ENCODE data around the gene ATF5.

ATF5 gene

DNA sequence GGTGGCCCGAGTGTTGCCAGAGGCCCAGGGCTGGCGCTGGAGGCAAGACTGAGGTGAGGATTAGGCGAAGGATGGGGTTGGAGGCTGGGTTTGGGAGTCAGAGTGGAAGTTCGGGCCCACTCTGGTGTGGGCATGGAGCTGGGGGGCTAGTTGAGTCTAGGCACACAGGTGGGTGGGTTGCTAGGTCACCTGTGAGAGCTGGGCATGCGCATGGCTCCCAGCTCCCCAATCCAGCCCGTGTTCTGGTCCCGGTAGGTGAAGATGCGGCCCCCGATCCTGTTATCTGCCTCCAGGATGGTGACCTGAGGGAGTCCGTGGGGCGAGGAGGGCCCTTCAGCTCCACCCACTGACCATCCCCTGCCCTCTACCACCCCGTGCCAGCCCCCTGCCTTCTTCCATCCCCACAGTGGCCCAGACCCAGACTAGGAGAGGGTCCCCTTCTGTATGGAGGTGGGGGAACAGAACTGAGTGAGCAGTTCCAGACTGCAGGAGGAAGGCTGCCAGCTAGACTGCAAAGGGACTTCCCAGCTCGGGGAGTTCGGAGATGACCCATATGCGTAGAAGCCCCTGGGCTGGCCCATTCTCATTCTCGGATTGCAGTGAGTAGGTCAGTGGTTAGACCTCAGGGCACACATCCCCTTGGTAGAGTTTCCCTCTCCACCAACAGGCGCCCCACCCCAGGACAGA, 34.0 kb upstream of the ATF5 start:
- 91 to 94% methylated on average over 12 to 15 of the region's 17 CpGs for WGBS, 2 experiments (ENCODE audit: insufficient coverage in 2 of 2)
- no peak overlapping the region for H3K27ac ChIP-seq (ENCODE audit: low read depth, low read length, severe bottlenecking)
- H3K9me3 ChIP-seq (ENCODE audit: control insufficient read depth, low read length): no peaks in the 10 kb centered on the region
- H3K4me1 ChIP-seq (ENCODE audit: control insufficient read depth, insufficient read depth, low read length, poor library complexity, severe bottlenecking): peaks cover 7% of the 10 kb centered on the region
- H3K36me3 ChIP-seq (ENCODE audit: control insufficient read depth, insufficient read depth, low read length): no peaks in the 10 kb centered on the region
- H3K4me3 ChIP-seq (ENCODE audit: extremely low read depth, insufficient read depth, low read length, poor library complexity, severe bottlenecking): no peak overlapping the region

DNA sequence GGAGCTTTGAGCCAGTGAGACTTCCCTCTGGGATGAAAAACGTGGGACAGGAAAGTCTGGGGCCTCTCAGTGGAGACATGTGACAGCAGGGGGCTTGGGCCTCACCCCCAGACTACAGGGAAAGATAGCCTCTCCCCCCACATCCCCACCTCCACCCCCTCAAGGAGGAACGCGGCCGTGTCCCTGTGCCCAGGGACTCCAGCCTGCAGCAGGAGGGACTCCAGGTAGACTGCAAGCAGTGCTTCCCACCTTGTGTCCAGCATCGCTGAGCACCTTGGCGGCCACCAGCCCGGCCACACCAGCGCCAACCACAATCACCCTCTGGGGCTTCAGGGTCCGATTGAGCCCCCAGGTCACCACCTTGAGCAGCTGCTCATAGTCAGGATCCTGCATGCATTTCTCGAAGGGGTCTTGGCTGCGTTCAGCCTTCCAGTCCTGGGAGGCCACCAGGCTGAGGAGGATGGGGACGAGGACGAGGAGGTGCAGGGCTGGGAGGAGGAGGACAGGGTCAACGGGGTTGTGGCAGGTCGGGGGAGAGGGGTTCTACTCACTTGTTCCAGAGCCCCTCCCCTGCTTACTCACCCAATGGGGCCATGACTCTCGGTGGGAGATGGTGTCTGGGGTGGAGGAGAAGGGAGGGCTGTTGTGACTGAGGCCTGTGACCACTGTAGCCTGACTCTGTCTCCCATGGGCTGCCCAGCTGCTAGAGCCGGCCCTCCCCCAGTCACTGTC, 33.3 kb upstream of the ATF5 start:
- H3K9me3 ChIP-seq (ENCODE audit: control insufficient read depth, low read length): no peaks in the 10 kb centered on the region
- H3K4me1 ChIP-seq (ENCODE audit: control insufficient read depth, insufficient read depth, low read length, poor library complexity, severe bottlenecking): peaks cover 5% of the 10 kb centered on the region
- no peaks in the 10 kb centered on the region for H3K36me3 ChIP-seq (ENCODE audit: control insufficient read depth, insufficient read depth, low read length)
- H3K27ac ChIP-seq (ENCODE audit: low read depth, low read length, severe bottlenecking): no peak overlapping the region
- WGBS, 2 experiments (ENCODE audit: insufficient coverage in 2 of 2): 76 to 88% methylated on average over 7 to 15 of the region's 17 CpGs
- H3K4me3 ChIP-seq (ENCODE audit: extremely low read depth, insufficient read depth, low read length, poor library complexity, severe bottlenecking): no peak overlapping the region

DNA sequence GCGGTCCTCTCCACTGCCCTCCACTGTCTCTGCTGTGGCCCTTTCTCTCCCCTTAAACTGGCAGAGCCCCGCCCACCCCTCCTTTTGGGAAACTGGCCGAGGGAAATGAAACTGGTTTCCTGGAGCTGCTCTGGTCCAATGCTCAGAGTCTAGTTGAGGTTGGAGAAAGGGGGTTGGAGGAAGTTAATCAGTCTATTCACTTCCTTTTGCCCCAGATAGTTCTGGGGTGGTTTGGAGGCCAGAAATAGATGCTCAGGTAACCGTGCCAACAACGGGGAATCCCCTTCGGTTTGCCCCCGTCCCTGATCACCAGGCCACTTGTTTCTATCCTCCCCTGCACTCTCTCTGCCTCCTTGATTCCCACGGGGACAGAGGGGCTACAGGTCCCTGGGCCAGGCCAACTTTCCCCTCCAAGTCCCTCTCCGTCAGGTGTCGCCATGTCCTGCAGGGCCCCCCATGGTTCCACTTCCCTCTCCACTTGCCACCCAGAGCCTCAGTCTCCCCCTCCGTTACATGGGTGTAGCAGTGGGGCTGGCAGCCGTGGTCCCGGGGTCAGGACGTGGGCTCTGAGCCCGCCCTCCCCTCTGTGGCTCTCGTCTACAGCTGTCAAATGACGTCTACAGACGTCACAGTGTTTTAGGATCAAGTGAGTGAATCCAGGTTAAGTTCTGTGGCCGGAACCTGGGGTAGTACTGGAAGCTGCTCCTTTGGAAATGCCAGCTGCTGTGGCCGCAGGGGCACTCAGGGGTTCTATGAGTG, 32.0 kb upstream of the ATF5 start, which contains the start of gene IL4I1:
TSS of gene IL4I1 (minus strand) at position 25 of the 759 bp plus-strand sequence. CDS start 727 bp downstream, outside the sequence.
- H3K9me3 ChIP-seq (ENCODE audit: control insufficient read depth, low read length): no peaks in the 10 kb centered on the region
- peaks cover 5% of the 10 kb centered on the region for H3K4me1 ChIP-seq (ENCODE audit: control insufficient read depth, insufficient read depth, low read length, poor library complexity, severe bottlenecking)
- no peaks in the 10 kb centered on the region for H3K36me3 ChIP-seq (ENCODE audit: control insufficient read depth, insufficient read depth, low read length)
- WGBS, 2 experiments (ENCODE audit: insufficient coverage in 2 of 2): 66 to 78% methylated on average over 12 to 19 of the region's 20 CpGs
- H3K4me3 ChIP-seq (ENCODE audit: extremely low read depth, insufficient read depth, low read length, poor library complexity, severe bottlenecking): no peak within 1 kb of the TSS
- H3K27ac ChIP-seq (ENCODE audit: low read depth, low read length, severe bottlenecking): no peak within 1 kb of the TSS

DNA sequence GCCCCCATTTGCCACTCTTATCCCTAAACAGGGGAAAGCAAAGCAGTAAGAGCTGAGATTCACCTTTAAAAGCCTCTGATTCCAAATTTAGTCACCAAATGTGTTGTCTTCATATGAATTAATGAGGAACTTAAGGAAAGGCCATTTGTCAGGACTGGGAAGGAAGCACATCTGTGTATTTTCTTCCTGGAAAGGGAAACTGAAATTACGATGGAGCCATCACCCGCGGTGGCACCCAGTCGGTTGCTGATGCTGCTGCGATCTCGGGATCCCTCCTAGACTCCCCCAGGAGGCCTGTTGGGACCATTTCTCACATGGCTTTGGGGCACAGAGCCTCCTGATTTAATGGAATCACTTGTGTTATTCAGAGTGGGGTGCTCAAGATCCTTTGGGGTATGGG, 24.9 kb upstream of the ATF5 start:
- Histone ChIP-seq H3K4me1 (ENCODE audit: control insufficient read depth, insufficient read depth, low read length, poor library complexity, severe bottlenecking) (no peaks in the 10 kb centered on the region), H3K36me3 (ENCODE audit: control insufficient read depth, insufficient read depth, low read length) (peaks cover 29% of the 10 kb centered on the region), H3K9me3 (ENCODE audit: control insufficient read depth, low read length) (no peaks in the 10 kb centered on the region), H3K4me3 (ENCODE audit: extremely low read depth, insufficient read depth, low read length, poor library complexity, severe bottlenecking) (no peak overlapping the region), H3K27ac (ENCODE audit: low read depth, low read length, severe bottlenecking) (no peak overlapping the region)
- 85 to 86% methylated on average over 4 to 6 of the region's 6 CpGs for WGBS, 2 experiments (ENCODE audit: insufficient coverage in 2 of 2)

DNA sequence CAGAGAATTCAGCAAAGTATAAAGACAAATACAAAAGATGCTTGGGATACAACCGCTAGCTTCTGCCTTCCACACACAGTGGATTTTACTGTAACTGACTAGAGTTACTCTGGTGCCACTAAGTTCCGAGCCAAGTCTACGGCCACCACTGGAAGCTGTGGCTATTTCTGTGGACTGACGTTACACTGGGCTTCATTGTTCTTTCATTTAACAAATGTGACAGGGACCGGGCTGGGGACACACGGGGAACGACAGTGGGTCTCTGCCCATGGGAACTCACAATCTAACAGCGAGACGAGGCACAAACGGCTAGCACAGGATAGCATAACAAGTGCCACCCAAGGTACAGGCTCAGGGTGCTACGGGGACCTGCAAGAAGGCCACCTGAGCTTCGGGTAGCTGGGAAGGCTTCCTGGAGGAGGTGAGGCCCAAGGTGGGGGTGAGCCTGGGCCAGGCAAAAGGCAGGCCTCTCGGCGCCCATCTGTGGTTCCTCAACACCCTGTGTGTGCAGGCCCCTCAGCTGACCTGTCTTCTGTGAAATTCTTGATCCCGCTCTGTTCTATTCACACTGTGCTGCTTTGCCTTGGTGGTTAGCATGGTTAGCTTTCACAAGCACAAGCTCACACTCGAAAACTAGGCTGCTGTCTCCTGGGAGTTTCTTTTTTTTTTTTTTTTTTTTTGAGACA, 22.0 kb upstream of the ATF5 start:
- H3K36me3 ChIP-seq (ENCODE audit: control insufficient read depth, insufficient read depth, low read length): peaks cover 52% of the 10 kb centered on the region
- H3K4me3 ChIP-seq (ENCODE audit: extremely low read depth, insufficient read depth, low read length, poor library complexity, severe bottlenecking): no peak overlapping the region
- H3K4me1 ChIP-seq (ENCODE audit: control insufficient read depth, insufficient read depth, low read length, poor library complexity, severe bottlenecking): no peaks in the 10 kb centered on the region
- no peaks in the 10 kb centered on the region for H3K9me3 ChIP-seq (ENCODE audit: control insufficient read depth, low read length)
- H3K27ac ChIP-seq (ENCODE audit: low read depth, low read length, severe bottlenecking): no peak overlapping the region
- 93 to 96% methylated on average over 15 of the region's 16 CpGs for WGBS, 2 experiments (ENCODE audit: insufficient coverage in 2 of 2)

DNA sequence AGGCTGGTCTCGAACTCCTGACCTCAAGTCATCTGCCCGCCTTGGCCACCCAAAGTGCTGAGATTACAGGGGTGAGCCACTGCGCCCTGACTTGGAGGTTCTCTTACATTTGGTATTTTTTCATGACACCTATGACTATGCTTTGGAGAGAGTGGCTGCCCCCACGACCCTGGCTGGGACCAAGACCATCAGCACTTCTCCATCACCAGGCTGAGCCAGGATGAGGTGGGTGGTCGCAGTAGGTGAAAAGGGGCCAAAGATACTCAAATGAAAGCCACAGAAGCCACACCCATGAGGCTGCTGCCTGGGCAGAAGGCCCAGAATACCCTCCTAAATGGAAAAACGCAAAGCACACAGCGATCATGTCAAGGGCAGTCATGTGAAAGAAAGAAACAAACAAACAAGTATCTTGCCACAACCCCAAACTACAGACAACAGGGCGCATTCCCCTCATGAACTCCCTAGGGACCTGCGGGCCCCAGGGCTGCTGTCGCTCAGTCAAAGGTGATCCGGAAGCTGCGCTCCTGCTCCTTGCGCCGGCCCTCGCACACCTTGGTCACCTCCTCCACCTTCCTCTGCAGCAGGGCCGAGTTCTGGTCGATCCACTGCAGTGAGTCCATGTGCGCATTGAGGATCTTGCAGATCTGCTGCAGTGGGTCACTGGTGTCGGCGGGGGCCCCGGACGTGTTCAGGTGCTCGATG, 21.1 kb upstream of the ATF5 start:
- no peaks in the 10 kb centered on the region for H3K4me1 ChIP-seq (ENCODE audit: control insufficient read depth, insufficient read depth, low read length, poor library complexity, severe bottlenecking)
- H3K4me3 ChIP-seq (ENCODE audit: extremely low read depth, insufficient read depth, low read length, poor library complexity, severe bottlenecking): no peak overlapping the region
- H3K27ac ChIP-seq (ENCODE audit: low read depth, low read length, severe bottlenecking): no peak overlapping the region
- 97 to 98% methylated on average over 18 to 21 of the region's 23 CpGs for WGBS, 2 experiments (ENCODE audit: insufficient coverage in 2 of 2)
- H3K9me3 ChIP-seq (ENCODE audit: control insufficient read depth, low read length): no peaks in the 10 kb centered on the region
- H3K36me3 ChIP-seq (ENCODE audit: control insufficient read depth, insufficient read depth, low read length): peaks cover 59% of the 10 kb centered on the region

DNA sequence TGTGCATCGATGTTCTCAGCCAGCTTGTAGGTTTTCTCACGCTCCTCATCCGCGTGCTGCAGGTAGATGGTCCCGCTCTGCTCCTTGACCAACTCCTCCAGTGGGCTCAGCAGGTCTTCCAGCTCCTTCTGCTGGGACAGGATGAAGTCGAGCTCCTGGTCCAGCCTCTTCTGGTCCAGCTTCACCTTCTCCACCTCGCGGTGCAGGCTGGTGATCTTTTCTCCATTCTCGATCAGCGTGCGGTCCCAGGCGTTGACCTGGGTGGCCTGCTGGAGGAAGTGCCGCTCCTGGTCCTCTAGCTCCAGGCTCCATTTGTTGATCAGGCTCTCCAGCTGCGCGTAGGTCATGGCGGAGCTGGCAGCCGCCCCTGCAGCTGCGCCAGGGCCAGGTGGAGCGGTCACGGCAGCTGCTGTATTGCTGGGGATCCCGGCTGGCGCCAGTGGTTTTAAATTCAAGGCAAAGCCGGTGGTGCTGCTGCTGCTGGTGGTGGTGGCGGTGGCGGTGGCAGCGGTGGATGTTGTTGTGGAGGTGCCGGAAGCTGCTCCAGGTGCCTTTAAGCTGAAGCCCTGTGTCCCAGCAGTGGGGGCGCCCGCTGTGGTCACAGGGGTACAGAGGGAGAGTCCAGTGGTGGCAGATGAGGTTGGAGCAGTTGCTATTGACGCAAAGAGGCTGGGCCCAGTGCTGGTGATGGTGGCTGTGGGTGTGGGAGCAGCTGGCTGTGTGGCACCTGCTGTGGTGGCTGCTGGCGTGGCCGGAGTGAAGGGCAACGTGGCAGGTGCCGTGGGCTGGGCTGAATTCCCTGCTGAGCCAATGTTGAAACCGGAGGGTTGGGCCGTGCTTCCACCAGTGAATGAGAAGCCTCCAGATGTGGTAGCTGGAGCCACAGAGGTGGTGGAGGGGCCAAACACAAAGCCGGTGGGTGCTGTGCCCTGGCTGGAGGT, 20.3 kb upstream of the ATF5 start:
- Histone ChIP-seq H3K27ac (ENCODE audit: low read depth, low read length, severe bottlenecking) (no peak overlapping the region), H3K9me3 (ENCODE audit: control insufficient read depth, low read length) (no peaks in the 10 kb centered on the region), H3K4me1 (ENCODE audit: control insufficient read depth, insufficient read depth, low read length, poor library complexity, severe bottlenecking) (no peaks in the 10 kb centered on the region), H3K4me3 (ENCODE audit: extremely low read depth, insufficient read depth, low read length, poor library complexity, severe bottlenecking) (no peak overlapping the region), H3K36me3 (ENCODE audit: control insufficient read depth, insufficient read depth, low read length) (peaks cover 68% of the 10 kb centered on the region)
- 95 to 98% methylated on average over 29 to 37 of the region's 37 CpGs for WGBS, 2 experiments (ENCODE audit: insufficient coverage in 2 of 2)

DNA sequence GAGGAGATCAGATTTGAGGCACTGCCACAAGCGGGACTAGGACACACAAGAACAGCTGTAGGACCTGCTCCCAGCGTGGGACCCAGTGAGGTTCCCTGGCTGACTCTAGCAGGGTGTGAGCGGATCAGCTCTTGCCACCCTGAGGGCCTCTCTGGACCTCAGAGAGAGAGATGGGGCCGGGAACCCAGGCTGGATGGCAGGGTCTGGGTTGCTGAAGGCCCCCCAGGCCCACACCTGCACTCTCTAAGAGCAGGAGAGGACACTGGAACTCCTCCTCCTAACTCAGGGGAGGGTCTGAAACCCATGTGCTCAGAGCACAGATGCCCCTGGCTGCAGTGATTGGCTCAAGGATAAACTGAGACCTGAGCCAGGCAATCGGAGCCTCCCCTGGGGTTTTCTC, 18.8 kb upstream of the ATF5 start:
- no peak overlapping the region for H3K27ac ChIP-seq (ENCODE audit: low read depth, low read length, severe bottlenecking)
- H3K36me3 ChIP-seq (ENCODE audit: control insufficient read depth, insufficient read depth, low read length): peaks cover 81% of the 10 kb centered on the region
- no peak overlapping the region for H3K4me3 ChIP-seq (ENCODE audit: extremely low read depth, insufficient read depth, low read length, poor library complexity, severe bottlenecking)
- no peaks in the 10 kb centered on the region for H3K9me3 ChIP-seq (ENCODE audit: control insufficient read depth, low read length)
- H3K4me1 ChIP-seq (ENCODE audit: control insufficient read depth, insufficient read depth, low read length, poor library complexity, severe bottlenecking): no peaks in the 10 kb centered on the region
- 87 to 95% methylated on average over 4 to 5 of the region's 5 CpGs for WGBS, 2 experiments (ENCODE audit: insufficient coverage in 2 of 2)

DNA sequence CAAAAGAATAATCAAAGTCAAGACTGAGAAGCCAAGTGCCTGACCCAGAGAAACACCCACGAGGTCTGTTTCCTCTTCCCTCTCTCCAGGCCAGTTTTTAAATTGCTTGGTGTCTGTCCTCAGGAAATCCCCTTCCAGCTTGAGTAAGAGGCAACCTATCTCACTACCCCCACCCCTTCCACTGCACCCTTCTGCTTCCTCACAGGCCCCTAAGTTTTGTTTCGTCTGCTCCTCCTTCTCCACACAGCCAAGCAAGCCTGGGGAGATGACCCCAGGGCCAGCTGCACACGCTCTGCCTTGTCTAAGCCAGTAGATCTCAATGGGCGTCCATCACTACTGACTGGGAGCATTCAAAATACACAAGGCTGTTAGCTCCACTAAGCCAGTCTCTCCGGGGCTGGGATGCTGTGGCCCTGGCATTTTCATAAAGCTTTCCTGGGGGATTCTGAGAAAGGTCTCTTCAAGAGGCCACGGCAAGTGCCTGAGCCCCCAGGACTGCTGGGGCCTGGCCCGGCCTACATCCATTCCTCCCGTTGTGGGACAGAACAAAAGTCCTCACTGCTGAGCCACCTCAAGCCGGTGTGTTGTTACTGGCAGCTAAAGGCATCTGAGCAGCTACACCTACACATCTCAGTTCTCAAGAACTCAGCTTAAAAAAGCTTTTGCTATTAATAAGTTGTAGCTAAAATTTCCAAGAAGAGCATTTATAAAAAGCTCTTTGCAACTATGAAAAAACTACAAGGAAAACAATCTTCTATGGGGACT, 17.4 kb upstream of the ATF5 start:
- Histone ChIP-seq H3K4me1 (ENCODE audit: control insufficient read depth, insufficient read depth, low read length, poor library complexity, severe bottlenecking) (no peaks in the 10 kb centered on the region), H3K9me3 (ENCODE audit: control insufficient read depth, low read length) (no peaks in the 10 kb centered on the region), H3K4me3 (ENCODE audit: extremely low read depth, insufficient read depth, low read length, poor library complexity, severe bottlenecking) (no peak overlapping the region), H3K36me3 (ENCODE audit: control insufficient read depth, insufficient read depth, low read length) (peaks cover 91% of the 10 kb centered on the region), H3K27ac (ENCODE audit: low read depth, low read length, severe bottlenecking) (no peak overlapping the region)
- WGBS, 2 experiments (ENCODE audit: insufficient coverage in 2 of 2): 94 to 96% methylated on average over 8 of the region's 9 CpGs
